ENCODE results near the gene SLAMF1.

DNA sequence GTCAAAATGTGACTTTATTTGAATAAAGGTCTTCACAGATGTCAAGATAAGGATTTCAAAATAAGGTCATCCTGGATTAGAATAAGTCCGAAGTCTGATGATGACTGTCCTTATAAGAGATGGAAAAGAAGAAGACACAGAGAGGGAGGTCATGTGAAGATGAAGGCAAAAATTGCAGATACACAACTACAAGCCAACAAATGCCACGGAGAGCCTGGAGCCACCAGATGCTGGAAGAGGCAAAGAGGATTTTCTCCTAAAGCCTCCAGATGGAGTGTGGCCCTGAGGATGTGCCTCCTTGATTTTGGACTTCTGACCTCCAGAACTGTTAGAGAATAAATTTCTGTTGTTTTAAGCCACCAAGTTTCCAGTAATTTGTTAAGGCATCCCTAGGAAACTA, 31.2 kb downstream of the SLAMF1 start:
- TF ChIP-seq, protein P1, sequence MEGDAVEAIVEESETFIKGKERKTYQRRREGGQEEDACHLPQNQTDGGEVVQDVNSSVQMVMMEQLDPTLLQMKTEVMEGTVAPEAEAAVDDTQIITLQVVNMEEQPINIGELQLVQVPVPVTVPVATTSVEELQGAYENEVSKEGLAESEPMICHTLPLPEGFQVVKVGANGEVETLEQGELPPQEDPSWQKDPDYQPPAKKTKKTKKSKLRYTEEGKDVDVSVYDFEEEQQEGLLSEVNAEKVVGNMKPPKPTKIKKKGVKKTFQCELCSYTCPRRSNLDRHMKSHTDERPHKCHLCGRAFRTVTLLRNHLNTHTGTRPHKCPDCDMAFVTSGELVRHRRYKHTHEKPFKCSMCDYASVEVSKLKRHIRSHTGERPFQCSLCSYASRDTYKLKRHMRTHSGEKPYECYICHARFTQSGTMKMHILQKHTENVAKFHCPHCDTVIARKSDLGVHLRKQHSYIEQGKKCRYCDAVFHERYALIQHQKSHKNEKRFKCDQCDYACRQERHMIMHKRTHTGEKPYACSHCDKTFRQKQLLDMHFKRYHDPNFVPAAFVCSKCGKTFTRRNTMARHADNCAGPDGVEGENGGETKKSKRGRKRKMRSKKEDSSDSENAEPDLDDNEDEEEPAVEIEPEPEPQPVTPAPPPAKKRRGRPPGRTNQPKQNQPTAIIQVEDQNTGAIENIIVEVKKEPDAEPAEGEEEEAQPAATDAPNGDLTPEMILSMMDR (IDR thresholded peaks at IDR 0.05), result no peak
- TF ChIP-seq EZH2 (IDR thresholded peaks at IDR 0.05; ENCODE audit: borderline replicate concordance, insufficient read depth, low read depth, low read length, poor library complexity, severe bottlenecking), result no peak
